Stimulated activated CD4-positive, alpha-beta T cell treated with anti-CD3 and anti-CD28 coated beads, Interleukin-12 subunit alpha, Interleukin-12 subunit beta, amount 100 ng/mL, for 48 hours (primary cell): ENCODE data around the gene PAMR1.

Experiments used
- DNase-seq, 3 donors: peaks; one replicate each; pipeline ENCODE4 v3.0.0-alpha.2; 2020; ENCODE audit warnings: low read depth in 2 of 3, low spot score in 1 of 3

Gene PAMR1

DNA sequence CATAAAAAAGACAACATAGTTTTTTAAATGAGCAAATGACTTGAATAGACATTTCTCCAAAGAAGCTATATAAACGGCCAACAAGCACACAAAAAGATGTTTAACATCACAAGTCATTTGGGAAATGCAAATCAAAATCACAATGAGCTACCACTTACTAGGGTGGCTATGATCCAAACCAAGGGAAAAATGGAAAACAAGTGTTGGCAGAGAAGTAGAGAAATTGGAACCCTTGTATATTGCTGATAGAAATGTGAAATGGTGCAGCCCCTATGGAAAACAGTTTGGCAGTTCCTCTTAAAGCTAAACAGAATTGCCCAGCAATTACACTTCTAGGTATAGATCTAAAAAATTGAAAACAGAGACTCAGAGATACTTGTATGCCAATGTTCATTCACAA, 29.0 kb downstream of the PAMR1 start:
- DNase-seq: no peak

DNA sequence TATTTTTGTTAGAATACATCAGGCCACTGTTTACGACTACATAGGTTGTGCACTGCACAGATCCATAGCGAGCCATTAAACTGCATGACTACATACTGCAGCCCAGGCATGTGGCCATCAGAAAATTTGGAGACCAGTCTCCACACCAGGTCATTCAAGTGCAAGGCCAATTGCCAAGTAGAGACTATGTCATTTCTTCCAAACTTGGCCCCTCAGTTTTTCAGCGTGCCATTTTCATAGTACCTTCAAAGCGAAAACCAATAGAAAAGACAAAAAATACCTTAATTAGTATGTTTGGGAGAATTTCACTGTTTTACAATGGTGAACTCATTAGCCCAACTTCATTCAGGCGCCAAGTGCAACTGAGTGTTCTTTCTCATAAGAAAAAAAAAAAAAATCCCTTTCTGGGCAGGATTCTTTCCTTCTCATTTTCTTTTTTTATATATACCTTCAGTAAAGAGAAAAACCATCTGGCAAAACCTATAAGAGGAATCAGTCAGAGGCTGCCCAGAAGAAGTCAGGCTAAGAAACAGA, 30.4 kb downstream of the PAMR1 start:
- no peak for DNase-seq

DNA sequence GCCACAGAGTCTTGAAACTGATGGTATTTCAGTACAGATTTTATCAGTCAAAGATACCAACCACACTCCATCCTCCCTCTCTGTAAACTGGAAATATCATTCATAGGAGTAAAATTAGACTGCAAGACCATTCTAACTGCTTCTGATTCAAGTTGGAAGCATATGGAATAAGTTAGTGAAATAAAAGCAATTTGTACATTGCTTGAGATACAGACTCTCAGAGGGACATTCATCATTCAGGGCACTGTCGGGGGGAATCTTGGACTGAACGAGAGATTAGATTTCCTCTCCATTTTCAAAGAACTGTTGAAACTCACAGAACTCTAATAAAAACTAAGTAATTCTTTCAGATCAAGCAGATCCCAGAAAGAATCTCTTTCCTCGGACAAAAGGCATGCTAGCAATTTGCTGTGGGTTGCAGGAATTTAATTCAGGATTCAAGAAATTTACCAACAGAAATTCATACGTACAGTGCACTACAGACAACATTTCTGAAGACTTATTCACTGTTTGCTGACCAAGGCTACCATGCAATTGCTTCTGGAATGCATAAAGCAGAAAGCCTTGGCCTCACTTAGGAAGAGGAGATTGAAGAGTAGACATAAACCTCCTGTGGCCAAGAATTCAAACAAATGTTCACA, 34.1 kb downstream of the PAMR1 start:
- DNase-seq: no peak

DNA sequence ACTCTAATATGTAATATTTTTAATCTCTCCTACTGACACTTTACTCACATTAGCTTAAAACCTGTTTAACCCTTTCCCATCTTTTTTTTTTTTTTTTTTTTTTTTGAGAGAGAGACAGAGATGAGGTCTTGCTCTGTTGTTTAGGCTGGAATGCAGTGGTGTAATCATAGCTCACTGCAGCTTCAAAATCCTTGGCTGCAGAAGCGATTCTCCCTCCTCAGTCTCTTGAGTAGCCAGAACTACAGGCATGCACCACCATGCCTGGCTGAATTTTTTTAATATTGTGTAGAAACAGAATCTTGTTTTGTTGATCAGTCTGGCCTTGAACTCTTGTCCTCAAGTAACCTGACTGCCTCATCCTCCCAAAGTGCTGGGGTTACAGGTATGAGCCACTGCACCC, 37.3 kb downstream of the PAMR1 start:
- no peak for DNase-seq

DNA sequence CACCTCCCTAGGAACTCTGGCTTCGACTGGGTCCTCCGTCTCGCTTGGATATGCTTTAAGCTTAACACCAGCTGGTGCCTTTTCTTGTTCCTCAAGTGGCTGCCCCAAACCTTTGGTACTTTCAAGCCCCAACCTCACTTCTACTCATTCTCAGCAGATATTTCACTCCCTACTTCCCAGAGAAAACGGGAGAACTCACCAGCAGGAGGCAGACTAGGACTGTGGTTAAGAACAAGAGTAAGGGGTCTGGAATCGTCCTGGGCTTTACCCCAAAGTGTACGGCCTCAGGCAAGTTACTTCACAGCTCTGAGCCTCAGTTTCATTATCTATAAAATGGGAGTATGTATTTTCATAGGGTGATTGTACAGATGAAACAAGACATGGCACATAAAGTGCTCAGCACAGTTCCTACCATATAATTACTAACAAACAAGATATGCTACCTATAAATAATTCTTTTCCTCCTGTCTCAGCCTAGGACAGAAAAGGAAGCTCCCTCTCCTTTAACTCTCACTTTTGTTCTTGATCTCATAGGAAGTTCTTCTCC, 37.8 kb downstream of the PAMR1 start:
- DNase-seq: no peak

DNA sequence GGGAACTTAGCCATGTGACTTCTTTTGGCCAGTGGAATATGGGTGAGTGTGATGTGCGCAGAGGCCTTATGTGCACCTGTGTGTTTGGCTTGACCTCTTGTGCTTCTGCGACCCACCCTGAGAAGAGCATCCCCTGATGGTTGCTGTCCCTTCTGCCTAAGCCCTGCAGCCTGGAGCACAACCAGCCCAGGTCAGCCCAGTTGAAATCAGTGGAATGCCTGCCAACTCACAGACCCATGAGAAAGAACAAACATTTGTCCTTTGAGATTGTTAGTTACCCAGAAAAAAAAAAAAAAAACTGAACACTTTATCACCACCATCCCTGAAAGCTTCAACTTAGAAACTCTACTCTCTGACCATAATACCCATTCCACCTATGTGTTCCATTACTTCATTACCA, 38.5 kb downstream of the PAMR1 start:
- DNase-seq: no peak

DNA sequence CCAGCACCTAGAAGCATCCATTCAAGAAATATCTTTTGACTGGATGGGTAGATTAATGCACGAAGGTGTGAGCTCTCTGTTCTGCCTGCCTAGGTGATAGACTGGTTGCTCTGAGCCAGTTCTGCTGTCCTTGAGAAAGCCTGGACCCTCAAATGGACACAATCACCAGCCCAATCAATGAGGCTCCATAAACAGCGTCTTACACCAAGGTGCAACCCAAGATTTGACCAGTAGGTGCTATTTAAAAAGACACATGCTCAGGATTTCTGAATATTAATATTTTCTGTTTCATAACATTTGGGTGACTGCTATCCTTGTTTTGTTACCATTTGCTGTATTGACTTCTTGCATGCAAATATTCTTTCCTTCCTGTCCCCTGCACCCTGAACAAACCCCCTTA, 39.0 kb downstream of the PAMR1 start:
- DNase-seq: no peak

DNA sequence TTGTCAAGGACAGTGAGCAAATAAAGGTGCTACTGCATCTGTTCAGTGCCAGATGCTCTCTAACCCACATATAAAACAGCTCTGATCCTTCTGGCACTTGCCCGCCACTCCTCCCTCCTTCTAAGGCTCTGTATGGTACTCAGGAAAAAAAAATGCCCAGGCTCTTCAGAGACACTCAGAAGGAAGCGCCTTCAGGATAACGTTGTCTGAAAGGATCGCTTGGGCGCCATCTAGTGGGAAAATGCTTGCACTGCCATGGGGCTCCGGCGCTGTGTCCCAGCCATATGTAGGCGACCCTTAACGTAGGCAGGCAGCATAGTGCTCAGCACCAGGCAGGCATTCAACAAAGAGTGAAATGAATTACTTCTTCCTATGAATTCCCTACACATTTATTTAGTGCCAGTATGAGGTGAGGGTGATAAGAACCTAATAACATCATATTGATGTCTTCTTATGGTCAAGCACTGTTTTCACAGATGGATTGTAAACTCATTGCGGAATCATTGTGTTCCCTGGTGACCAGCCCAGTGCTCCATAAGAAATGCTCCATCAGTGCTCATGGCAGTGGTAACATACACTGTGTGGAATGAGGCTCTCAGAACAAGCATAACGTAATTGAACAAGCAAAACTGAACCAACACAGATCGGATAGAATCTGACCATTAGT, 39.6 kb downstream of the PAMR1 start:
- peak; percentile 58 to 71 (median 67) for DNase-seq

DNA sequence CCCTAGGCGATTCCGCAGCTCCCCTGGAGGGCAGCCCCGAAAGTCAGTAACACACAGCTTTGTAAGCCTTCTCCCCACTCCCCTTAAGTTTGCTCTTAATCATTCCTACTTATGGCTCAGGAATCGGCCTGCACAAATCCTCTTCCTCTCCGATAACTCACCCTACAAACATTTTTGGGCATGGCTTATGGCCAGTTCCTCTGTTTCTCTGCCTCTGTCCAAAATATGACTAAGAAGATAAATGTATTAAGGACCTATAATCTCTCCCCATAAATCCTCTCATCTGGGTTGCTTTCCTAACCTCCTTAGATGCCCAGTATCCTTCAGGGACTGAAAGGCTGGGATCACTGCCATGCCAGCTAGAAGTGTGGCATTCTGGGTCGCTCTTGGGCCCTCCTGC, 41.0 kb downstream of the PAMR1 start:
- no peak for DNase-seq

DNA sequence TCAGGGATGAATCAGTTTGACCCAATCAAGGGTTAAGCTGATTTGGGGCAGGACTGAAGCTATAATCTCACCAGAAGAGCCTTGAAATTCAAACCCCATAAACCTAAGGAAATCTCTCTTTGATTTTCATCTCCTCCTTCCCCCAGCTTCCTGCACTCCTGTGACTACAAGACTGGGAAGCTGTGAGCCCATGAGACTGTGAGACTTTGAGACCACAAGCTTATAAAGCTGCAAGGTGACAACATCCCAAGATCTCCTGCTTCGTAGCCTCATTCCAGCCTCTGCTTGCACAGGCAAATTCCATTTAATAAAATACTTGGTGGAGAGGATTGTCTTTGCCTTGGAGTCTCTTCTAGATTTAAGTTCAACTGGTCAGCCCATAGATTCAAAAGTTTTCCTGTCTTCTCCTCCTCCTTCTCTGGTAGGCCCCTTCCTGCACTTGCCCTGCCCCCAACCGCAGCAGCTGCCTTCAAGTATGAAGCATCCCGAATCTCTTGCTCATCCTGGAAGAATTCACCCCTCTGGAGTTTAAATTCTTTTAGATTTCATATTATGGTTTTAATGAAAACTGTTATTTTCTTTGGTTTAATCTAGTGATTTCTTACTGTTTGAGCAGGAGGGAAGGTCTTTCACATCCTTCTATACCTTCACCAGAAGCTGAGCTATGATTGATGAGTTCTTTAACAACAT, 42.1 kb downstream of the PAMR1 start:
- DNase-seq: no peak

DNA sequence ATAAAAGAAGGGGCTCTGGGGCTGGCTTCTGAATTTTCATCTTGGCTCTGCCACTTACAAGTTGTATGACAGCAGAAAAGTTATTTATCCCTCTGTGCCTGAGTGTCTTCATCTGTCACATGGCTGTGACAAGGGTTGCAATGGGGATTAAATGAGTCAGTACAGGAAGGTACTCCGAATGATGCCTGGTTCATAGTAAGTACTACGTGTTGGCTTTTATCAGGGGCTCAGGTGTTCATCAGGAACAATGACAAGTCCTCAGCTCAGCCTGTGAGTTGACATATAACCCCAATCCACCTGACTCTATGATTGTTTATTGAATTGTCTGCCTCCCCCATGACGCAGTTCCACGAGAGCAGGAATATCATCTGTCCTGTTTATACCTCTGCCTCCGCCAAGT, 45.7 kb downstream of the PAMR1 start:
- no peak for DNase-seq

DNA sequence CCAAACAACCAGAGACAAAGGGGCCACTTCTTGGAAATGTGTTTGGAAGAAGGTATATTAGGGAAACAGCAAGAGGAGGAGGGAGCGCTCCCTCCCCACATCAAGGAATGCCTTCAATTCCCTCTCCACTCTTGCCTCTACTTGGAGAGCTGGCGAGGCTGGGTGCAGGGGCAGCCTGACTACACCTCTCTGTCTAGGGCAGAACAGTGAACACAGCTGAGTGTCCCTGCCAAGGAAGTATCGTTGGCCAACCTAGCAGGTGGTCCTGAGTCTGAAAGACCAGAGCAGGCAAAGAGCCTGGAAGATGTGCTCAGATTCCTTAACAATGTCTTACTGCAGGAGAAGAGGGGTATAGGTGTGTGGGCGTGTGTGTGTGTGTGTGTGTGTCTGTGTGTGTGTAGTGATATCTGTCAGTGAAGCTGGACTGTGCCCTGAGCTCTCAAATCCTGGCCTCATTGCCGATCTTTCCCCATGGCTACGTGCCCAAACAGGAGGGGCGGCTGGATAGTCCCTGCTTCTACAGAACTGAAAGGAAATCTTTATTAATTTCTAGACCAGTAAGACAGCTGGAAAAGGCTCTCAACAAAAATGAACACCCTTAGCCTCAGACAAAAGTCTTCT, 46.8 kb downstream of the PAMR1 start:
- DNase-seq: no peak

DNA sequence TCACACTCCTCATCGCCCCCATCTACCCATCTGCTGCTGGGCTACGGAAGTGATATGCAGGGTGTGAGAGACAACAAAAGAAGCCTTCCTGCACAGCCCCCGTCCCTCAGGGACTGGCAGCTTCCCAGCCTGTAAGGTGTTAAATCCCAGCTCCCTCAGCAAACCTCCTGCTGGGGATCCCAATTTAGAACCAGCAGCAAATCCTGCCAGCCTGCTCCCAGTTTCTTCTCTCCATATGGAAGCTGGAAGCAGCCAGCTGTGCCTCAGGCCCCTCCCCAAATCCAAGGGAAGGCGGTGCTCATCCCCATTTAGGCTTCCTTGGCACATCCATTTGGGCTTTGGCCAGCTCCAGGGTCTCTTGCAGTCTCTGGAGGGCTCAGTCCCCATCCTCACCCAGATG, 47.5 kb downstream of the PAMR1 start:
- DNase-seq: no peak

DNA sequence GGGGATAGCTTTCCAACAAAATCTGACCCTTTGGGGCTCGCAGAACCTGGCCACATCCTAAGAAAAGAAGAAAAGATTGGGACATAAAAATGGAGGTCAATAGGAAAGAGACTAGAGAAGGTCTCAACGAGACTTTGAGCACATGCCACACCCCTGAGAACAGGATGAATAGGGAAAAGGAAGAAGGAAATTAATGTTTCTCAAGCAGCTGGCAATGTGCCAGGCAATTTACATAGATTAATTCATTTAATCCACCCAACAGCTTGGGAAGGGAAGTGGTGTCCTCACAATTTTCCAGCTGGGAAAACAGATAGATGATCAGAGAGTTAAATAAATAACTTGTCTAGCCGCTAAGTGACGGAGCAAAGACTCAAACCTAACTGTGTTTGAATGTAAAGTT, 50.7 kb downstream of the PAMR1 start:
- no peak for DNase-seq

DNA sequence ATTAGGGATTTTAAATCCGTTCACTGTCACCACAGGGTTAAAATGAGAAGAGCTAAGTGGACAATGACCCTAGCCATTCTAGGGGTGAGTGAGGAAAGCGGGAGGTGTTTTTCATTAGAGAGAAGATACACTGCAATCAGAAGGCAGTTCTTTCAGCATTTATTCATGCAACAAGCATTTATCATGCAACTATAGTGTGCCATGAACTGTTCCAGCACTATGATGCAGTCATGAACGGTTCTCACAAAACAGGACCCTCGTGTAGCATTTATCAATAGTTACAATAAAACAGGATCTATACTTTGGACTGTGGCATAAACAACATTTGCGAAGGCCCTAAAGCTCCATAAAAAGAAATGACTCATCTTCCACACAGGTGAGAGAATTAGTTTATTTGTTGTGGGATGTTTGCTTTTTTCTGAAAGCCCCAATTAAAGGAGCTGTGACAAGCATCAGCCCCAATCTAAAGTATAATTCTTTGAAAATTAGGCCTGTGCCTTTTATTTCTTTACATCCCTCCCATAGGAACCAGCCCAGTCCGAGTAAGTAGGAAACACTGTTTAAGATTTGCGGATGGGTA, 51.5 kb downstream of the PAMR1 start:
- DNase-seq: no peak

DNA sequence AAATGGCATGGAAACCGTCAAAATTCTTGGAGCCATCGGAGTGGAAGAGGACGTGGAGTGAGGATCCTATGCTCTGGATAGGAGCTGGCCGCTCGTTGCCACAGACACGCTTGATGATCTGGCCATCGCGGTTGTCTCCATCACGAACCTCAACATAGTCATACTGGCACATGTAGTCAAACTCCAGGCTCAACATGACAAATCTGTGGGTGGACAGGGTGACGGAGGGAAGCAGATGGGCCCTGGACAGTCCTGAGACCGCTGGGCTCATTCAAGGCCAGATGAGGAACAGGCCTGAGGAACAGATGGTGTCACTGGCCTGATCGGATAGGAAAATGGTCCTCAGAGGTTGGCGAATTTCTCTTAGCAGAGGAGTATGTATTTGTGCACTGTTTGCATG, 54.8 kb downstream of the PAMR1 start:
- no peak for DNase-seq

DNA sequence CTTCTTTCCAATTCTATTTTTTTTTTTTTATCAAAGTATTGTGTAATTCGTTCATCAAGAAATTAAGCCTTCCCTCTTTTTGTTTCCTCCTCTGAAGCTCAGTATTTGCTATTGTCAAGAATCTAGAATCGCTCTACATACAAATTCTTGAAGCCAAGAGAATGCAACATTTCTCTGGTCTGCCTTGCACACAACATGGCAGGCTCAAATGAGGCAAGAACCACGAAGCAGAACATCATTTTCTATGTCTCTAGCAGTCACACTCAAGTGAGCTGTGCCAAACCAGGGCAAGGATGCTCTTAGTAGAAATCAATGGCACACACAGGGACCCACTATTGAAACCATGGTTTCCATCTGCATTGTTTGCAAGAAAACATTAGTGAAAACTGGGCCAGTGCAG, 59.4 kb downstream of the PAMR1 start:
- no peak for DNase-seq

DNA sequence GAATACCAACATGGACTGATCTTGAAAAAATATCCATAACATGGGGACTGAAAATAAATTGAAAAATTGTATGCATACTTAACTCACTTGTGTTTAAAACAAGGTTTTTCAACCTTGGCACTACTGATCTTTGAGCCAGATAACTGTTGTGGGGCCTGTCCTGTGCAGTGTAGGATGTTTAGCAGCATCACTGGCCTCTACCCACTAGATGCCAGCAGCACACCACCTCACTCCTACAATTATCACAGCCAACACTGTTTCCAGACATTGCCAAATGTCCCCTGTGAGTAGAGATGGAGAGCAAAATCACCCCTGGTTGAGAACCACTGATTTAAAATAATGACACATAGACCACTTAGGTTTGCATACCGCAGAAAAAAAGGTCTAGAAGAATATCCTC, 61.1 kb downstream of the PAMR1 start:
- DNase-seq: no peak

DNA sequence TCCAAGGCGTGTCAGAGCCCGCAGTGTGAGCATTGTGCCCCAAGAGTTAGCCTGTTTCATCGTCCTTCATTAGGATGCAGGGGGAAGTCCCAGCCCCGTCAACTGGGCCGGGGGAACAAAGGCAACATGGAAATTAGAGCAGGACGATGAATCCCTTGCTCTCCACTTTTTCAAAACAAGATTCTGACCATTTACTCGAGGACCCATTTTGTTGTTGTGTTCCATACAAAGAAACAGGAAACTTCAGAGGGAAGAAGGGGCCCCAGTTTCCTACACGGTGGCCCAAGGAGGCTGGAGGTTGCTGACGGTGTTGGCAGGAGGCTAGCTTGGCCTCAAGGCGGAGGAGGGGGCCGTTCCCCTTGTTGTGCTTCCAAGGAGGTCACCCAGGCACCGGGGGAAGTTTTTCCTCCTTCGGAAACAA, 62.1 kb downstream of the PAMR1 start:
- no peak for DNase-seq

DNA sequence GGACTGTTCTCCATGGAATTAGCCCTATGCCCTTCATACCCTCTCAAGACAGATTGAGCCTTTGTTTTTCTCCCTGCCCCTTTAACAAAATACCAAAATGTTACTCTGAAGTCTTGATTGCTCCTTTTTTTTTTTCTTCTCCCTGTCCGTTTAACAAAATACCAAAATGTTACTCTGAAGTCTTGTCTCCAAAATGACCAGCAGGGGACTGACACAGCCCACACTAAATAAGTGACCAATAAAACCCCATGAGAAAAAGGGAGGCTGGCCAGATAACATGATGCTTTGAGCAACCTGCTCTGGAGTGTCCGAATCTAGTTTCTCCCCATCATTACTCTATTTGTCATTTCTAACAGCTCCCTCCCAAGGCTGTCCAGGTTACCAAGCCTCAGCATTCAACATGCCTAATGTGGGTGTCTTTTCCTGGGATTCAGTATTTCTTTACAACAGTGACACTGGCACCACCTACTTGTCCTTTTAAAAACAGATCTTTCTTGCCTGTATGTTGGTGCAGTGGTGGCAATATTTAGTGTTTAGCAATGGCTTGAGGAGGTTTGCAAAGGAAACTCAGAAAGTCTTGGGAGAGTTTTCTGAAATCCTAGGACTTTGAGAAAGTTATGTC, 63.4 kb downstream of the PAMR1 start:
- DNase-seq: no peak

DNA sequence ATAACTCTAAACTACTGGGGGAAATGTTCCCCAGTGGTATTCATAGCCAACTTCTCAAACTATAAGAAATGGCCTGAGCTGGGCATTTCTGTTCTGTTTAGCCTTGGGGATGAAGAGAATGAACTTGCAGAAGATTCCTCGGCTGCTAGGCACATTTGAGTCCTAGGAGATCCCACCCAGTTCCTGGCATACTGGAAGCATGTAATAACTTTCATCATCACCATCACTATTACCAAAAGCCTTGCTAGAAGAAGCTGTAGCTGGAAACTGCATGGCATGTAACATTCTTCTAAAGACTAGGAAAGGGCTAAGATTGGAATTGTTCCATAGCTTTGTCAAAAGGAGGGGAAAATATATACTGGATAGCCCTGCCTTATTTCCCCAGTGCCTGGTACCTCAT, 65.9 kb downstream of the PAMR1 start:
- DNase-seq: no peak
